A549 (cell line): ENCODE results near the gene WTIP. TPM values are rescaled to one million over a fixed set of nuclear protein-coding genes. Genes with fewer than 3 reads are reported as not detected.

ENCODE experiments used
- ATAC-seq, 2 experiments: fragments of 200-7000 bp in 1 of 2; fragments of >200 bp in 1 of 2; cut with Nextera tagmentation in 1 of 2; cut with Tn5 transposase in 1 of 2; 3 replicates each; pipeline versions ENCODE4 v1.8.0 to v1.9.1; 2018 to 2020; ENCODE audit warnings: mild to moderate bottlenecking in 1 of 2, moderate library complexity in 1 of 2
- CTCF ChIA-PET: fragments of 300-600 bp; sonication (Branson Sonifier 250); formaldehyde crosslinking; extraction: SDS; loops from one replicate; lab custom pipeline; 2021; ENCODE audit warnings: antibody characterized with exemption, inconsistent platforms; lab: Yijun Ruan, JAX
- POLR2A ChIA-PET: fragments of 350-600 bp; formaldehyde crosslinking; extraction: SDS; loops from one replicate; lab custom pipeline; 2021; ENCODE audit warnings: antibody characterized with exemption, inconsistent platforms; lab: Yijun Ruan, JAX
- DNase-seq, 2 experiments: peaks; one replicate each; pipeline versions ENCODE4 v3.0.0 to v3.0.0-alpha.2; 2011 to 2016; ENCODE audit warnings: low read depth in 1 of 2, low spot score in 1 of 2
- FAIRE-seq: peaks from 2 replicates; lab custom pipeline; 2011; peaks lifted over from hg19 to GRCh38; lab: Jason Lieb, UNC
- H3K27ac ChIP-seq, 2 experiments: fragments of >200 bp; sonication (Bioruptor Twin); formaldehyde crosslinking; 3 replicates each; pipeline ENCODE4 v1.5.1; 2016 to 2017
- H3K4me1 ChIP-seq: fragments of >200 bp; sonication (Bioruptor Twin); formaldehyde crosslinking; 3 replicates; pipeline ENCODE4 v1.6.1; 2016
- H3K4me2 ChIP-seq: fragments of >200 bp; sonication (Bioruptor Twin); formaldehyde crosslinking; 3 replicates; pipeline ENCODE4 v1.6.1; 2016
- H3K4me3 ChIP-seq: fragments of >200 bp; sonication (Bioruptor Twin); formaldehyde crosslinking; 3 replicates; pipeline ENCODE4 v1.5.1; 2016
- H3K9me3 ChIP-seq: fragments of >200 bp; sonication (Bioruptor Twin); formaldehyde crosslinking; 3 replicates; pipeline ENCODE4 v1.6.1; 2016
- ATOH8 ChIP-seq: fragments of 250-450 bp; sonication (Bioruptor Pico); IDR thresholded peaks from 2 replicates; pipeline ENCODE4 v1.5.0; 2020; ENCODE audit warnings: low read depth, mild to moderate bottlenecking, moderate library complexity
- BHLHE40 ChIP-seq: IDR thresholded peaks from 2 replicates; pipeline ENCODE4 v1.6.1; 2012; ENCODE audit warnings: low read depth, low read length, inconsistent platforms
- CBX2 ChIP-seq: fragments of 200-600 bp; sonication (generic); IDR thresholded peaks from 2 replicates; pipeline ENCODE4 v1.6.1; 2016; ENCODE audit warnings: low read depth, mild to moderate bottlenecking, borderline replicate concordance
- CEBPB ChIP-seq, 2 experiments: fragments of >200 bp in 1 of 2; sonication (Bioruptor Twin) in 1 of 2; formaldehyde crosslinking in 1 of 2; IDR thresholded peaks; 2 replicates each; pipeline ENCODE4 v1.6.1; 2012 to 2016
- CHD2 ChIP-seq: fragments of 150-350 bp; IDR thresholded peaks from 2 replicates; pipeline ENCODE4 v1.6.1; 2014; ENCODE audit warnings: low read length; ENCODE audit not compliant: partially characterized antibody
- CHD4 ChIP-seq: fragments of 200-600 bp; sonication (generic); IDR thresholded peaks from 2 replicates; pipeline ENCODE4 v1.6.1; 2016; ENCODE audit warnings: antibody characterized with exemption, mild to moderate bottlenecking, borderline replicate concordance
- E2F6 ChIP-seq: IDR thresholded peaks from 2 replicates; pipeline ENCODE4 v1.6.1; 2012; ENCODE audit warnings: low read depth, borderline replicate concordance
- EHMT2 ChIP-seq: fragments of 200-600 bp; sonication (generic); IDR thresholded peaks from 2 replicates; pipeline ENCODE4 v1.6.1; 2016; ENCODE audit warnings: antibody characterized with exemption, low read depth, mild to moderate bottlenecking, moderate library complexity
- ELK1 ChIP-seq: fragments of 150-350 bp; IDR thresholded peaks from 2 replicates; pipeline ENCODE4 v1.6.1; 2014; ENCODE audit warnings: low read depth, mild to moderate bottlenecking, low read length
- EP300 ChIP-seq, 2 experiments: fragments of >200 bp; sonication (Bioruptor Twin); formaldehyde crosslinking; IDR thresholded peaks; 2 replicates in 1 of 2; 3 replicates in 1 of 2; pipeline ENCODE4 v1.6.1; 2016 to 2017
- ESRRA ChIP-seq: fragments of 150-350 bp; IDR thresholded peaks from 2 replicates; pipeline ENCODE4 v1.6.1; 2014; ENCODE audit warnings: mild to moderate bottlenecking, low read length, borderline replicate concordance
- FOSB ChIP-seq: fragments of 250-450 bp; sonication (Bioruptor Pico); IDR thresholded peaks from 2 replicates; pipeline ENCODE4 v1.5.0; 2020; ENCODE audit warnings: mild to moderate bottlenecking, moderate library complexity
- FOSL2 ChIP-seq, 2 experiments: fragments of 450-650 bp in 1 of 2; fragments of >200 bp in 1 of 2; sonication (Bioruptor Twin) in 1 of 2; formaldehyde crosslinking; IDR thresholded peaks; 2 replicates each; pipeline versions ENCODE4 v1.5.0 to v1.6.1; 2016 to 2020; ENCODE audit warnings: mild to moderate bottlenecking in 1 of 2, moderate library complexity in 1 of 2
- GATA3 ChIP-seq: IDR thresholded peaks from 2 replicates; pipeline ENCODE4 v1.6.1; 2012; ENCODE audit warnings: borderline replicate concordance
- HDAC2 ChIP-seq: fragments of 200-600 bp; sonication (generic); IDR thresholded peaks from 2 replicates; pipeline ENCODE4 v1.6.1; 2016
- HEYL ChIP-seq: fragments of 250-450 bp; sonication (Bioruptor Pico); IDR thresholded peaks from 2 replicates; pipeline ENCODE4 v1.8.0; 2021; ENCODE audit warnings: mild to moderate bottlenecking, moderate library complexity
- HOXB13 ChIP-seq: fragments of 250-450 bp; sonication (Bioruptor Pico); IDR thresholded peaks from 2 replicates; pipeline ENCODE4 v1.5.0; 2020; ENCODE audit warnings: low read depth, mild to moderate bottlenecking, moderate library complexity
- HOXB5 ChIP-seq: fragments of 250-450 bp; sonication (Bioruptor Pico); IDR thresholded peaks from 2 replicates; pipeline ENCODE4 v1.5.0; 2020; ENCODE audit warnings: mild to moderate bottlenecking, moderate library complexity
- JUN ChIP-seq, 2 experiments: fragments of >200 bp; sonication (Bioruptor Twin); formaldehyde crosslinking; IDR thresholded peaks; 2 replicates in 1 of 2; 3 replicates in 1 of 2; pipeline ENCODE4 v1.6.1; 2016 to 2017
- JUNB ChIP-seq: fragments of >200 bp; sonication (Bioruptor Twin); formaldehyde crosslinking; IDR thresholded peaks from 2 replicates; pipeline ENCODE4 v1.6.1; 2016
- KDM1A ChIP-seq: fragments of 200-600 bp; sonication (generic); IDR thresholded peaks from 2 replicates; pipeline ENCODE4 v1.6.1; 2016; ENCODE audit warnings: low read depth, mild to moderate bottlenecking
- MAFK ChIP-seq: fragments of 450-650 bp; IDR thresholded peaks from 2 replicates; pipeline ENCODE4 v1.6.1; 2014; ENCODE audit not compliant: partially characterized antibody
- MAZ ChIP-seq: fragments of 150-350 bp; IDR thresholded peaks from 2 replicates; pipeline ENCODE4 v1.6.1; 2014; ENCODE audit warnings: antibody characterized with exemption, low read depth, low read length, borderline replicate concordance
- PHF8 ChIP-seq: fragments of 200-600 bp; sonication (generic); IDR thresholded peaks from 2 replicates; pipeline ENCODE4 v1.6.1; 2016; ENCODE audit warnings: low read depth, mild to moderate bottlenecking, antibody characterized with exemption, moderate library complexity, borderline replicate concordance
- POLR2A ChIP-seq: IDR thresholded peaks from 2 replicates; pipeline ENCODE4 v1.6.1; 2012; ENCODE audit warnings: mild to moderate bottlenecking, low read length
- RFX5 ChIP-seq: fragments of 450-650 bp; IDR thresholded peaks from 2 replicates; pipeline ENCODE4 v1.7.1; 2014; ENCODE audit warnings: antibody characterized with exemption, mild to moderate bottlenecking, moderate library complexity
- RNF2 ChIP-seq: fragments of 200-600 bp; sonication (generic); IDR thresholded peaks from 2 replicates; pipeline ENCODE4 v1.6.1; 2016; ENCODE audit warnings: low read depth, mild to moderate bottlenecking, antibody characterized with exemption, moderate library complexity, borderline replicate concordance
- SMC3 ChIP-seq: fragments of >200 bp; sonication (Bioruptor Twin); formaldehyde crosslinking; IDR thresholded peaks from 3 replicates; pipeline ENCODE4 v1.6.1; 2018; ENCODE audit warnings: inconsistent platforms
- SREBF2 ChIP-seq: fragments of 450-650 bp; IDR thresholded peaks from 2 replicates; pipeline ENCODE4 v1.6.1; 2014; ENCODE audit warnings: mild to moderate bottlenecking, moderate library complexity
- TFCP2L1 ChIP-seq: fragments of 250-450 bp; sonication (Bioruptor Pico); IDR thresholded peaks from 2 replicates; pipeline ENCODE4 v1.5.0; 2021; ENCODE audit warnings: mild to moderate bottlenecking
- TP53 ChIP-seq: fragments of 250-450 bp; sonication (Bioruptor Pico); IDR thresholded peaks from 2 replicates; pipeline ENCODE4 v1.5.0; 2021; ENCODE audit warnings: mild to moderate bottlenecking, moderate library complexity
- USF2 ChIP-seq: fragments of 450-650 bp; IDR thresholded peaks from 2 replicates; pipeline ENCODE4 v1.6.1; 2014; ENCODE audit warnings: antibody characterized with exemption
- ZC3H11A ChIP-seq: fragments of 450-650 bp; IDR thresholded peaks from 2 replicates; pipeline ENCODE4 v1.6.1; 2014; ENCODE audit warnings: antibody characterized with exemption, mild to moderate bottlenecking
- ZSCAN20 ChIP-seq: fragments of 250-450 bp; sonication (Bioruptor Pico); IDR thresholded peaks from 2 replicates; pipeline ENCODE4 v1.8.0; 2022; ENCODE audit warnings: mild to moderate bottlenecking, moderate library complexity
- WGBS: methylation state at CpG from one replicate; pipeline ENCODE4 v1.1.6; 2017; ENCODE audit errors: missing lambda C conversion rate; 5-methylcytosine and 5-hydroxymethylcytosine counted together
- polyA plus RNA-seq, 4 experiments: library from polyadenylated mRNA; depleted of rRNA in 3 of 4; stranded (reverse); fragments of >200 nt; fragmentation: RNase III in 1 of 4; extraction: RNeasy Plus Mini Kit Qiagen cat#74134 plus additional on column Dnase treatment in 1 of 4; gene quantifications; 2 replicates in 3 of 4; 3 replicates in 1 of 4; pipeline ENCODE4 v1.2.3, GENCODE V29; 2011 to 2017

The WTIP gene
- polyA plus RNA-seq, 2 of the 4 experiments (the other 2 are of a cell fraction) = 18.8 to 21.2 TPM

DNA sequence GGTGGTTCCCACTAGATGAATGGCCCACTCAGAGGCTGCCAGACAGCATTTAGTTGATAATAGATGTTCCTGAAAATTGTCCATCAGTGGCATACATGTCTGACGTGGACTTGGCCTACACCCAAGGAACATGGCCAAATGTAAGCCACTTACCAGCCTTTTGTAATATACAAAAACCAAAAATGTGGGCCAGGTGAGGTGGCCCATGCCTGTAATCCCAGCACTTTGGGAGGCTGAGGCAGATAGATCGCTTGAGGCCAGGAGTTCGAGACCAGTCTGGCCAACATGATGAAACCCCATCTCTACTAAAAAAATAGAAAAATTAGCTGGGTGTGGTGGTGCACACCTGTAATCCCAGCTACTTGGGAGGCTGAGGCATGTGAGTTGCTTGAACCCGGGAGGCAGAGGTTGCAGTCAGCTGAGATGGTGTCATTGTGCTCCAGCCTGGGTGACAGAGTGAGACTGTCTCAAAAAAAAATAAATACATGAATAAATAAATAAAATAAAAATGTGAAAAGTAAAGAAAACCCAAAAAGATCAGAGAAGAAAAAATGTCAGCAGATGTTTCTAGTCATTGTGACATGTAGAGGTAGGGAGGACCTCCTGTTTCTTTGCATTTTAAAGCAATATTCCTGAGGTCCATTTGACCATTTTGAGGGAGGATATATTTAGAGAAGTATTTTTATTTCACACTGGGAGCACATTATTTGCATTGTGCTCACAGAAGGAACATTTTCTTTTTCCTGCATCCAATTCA, 7.1 kb upstream of the WTIP start:
- 79% methylated on average over 4 of the region's 4 CpGs for WGBS
- peaks cover 19% of the 10 kb centered on the region for H3K4me1 ChIP-seq
- no peak for DNase-seq
- no peak for FAIRE-seq
- ChIA-PET CTCF (interaction anchor here (2.0 to 3.3 kb wide), 3 partner anchors 11 to 28 kb away, joined by 6 to 14 read pairs (median 11); no protein-coding TSS in a partner anchor), POLR2A (no interaction called here)
- H3K9me3 ChIP-seq = no peaks in the 10 kb centered on the region
- H3K4me2 ChIP-seq = peak overlapping the region; percentile 38
- no peak overlapping the region for H3K4me3 ChIP-seq
- ATAC-seq = no peak
- TF ChIP-seq TFCP2L1 (CRISPR knock-in tag) (0 out of 2 replicates have a peak, but pooled peaks have one; percentile 22), TP53 (0 out of 2 replicates have a peak, but pooled peaks have one; percentile 51), E2F6 (no peak)
- TF ChIP-seq, all 56 proteins: peak for 2
- H3K27ac ChIP-seq = peak overlapping the region in 1 of 2 experiments; percentile 0; a peak in 1 of 6 replicates

DNA sequence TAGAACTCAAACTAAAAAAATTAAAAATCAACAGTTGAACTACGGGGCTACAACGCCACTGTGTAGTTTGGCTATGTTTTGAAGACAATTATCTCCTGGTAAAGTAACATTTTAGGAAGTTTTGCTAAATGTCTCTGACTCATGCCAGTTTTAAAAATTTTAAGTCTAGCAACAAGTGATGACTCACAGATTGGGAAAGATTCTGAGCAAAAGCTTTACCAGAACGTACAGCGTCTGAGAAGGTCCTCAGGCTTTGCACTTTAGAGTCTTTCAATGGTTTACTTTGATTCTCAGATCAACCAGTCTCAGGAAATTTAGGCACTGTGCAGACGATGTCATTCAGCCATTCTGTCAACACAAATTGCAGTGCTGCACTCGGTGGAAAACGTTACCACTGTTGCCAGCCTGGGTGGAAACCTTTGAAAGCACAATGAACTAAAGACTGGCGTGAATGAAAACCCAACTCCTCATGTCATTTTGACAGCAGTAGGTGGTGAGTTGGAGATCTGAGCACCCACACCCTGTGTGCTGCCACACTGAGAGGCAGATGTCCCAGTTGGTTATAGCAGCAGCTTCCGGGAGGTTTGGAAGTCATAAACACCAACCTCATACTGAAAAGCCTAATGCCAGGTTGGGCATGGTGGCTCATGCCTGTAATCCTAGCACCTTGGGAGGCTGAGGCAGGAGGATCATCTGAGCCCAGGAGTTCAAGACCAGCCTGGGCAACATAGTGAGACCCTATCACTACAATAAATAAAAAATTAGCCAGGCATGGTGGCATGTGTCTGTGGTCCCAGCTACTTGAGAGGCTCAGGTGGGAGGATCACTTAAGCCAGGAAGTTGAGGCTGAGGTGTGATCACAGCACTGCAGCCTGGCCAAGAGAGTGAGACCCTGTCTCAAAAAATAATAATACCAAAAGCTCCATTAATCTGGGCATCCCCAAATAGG, 6.3 kb upstream of the WTIP start:
- DNase-seq (peak in 1 of 2 experiments; percentile 52), ATAC-seq (peak; percentile 33 to 55), FAIRE-seq (peak; percentile 99)
- CTCF ChIA-PET = interaction anchor here (0.6 to 4.3 kb wide), 8 partner anchors 10 to 680 kb away, joined by 3 to 19 read pairs (median 6); no protein-coding TSS in a partner anchor
- POLR2A ChIA-PET = no interaction called here
- Histone ChIP-seq H3K27ac (peak overlapping the region in 1 of 2 experiments; percentile 40; a peak in 3 of 6 replicates), H3K4me1 (peaks cover 19% of the 10 kb centered on the region), H3K4me2 (peak overlapping the region; percentile 38), H3K9me3 (no peaks in the 10 kb centered on the region), H3K4me3 (no peak overlapping the region)
- WGBS = 46% methylated on average over 9 of the region's 9 CpGs
- TF ChIP-seq USF2 (no peak), TP53 (no peak), GATA3 (0 out of 2 replicates have a peak, but pooled peaks have one; percentile 20), MAFK (no peak), JUNB (peak; percentile 66), EP300 (IDR thresholded peaks at IDR 0.05) (no peak), ZSCAN20 (CRISPR knock-in tag) (no peak), HOXB5 (CRISPR knock-in tag) (no peak), ZC3H11A (no peak), HOXB13 (CRISPR knock-in tag) (no peak), HEYL (CRISPR knock-in tag) (no peak), HDAC2 (no peak), CHD2 (no peak), RNF2 (no peak), EHMT2 (no peak), POLR2A (no peak), RFX5 (no peak), SREBF2 (no peak), JUN (IDR thresholded peaks at IDR 0.05) (no peak), ATOH8 (CRISPR knock-in tag) (0 out of 2 replicates have a peak, but pooled peaks have one; percentile 50), ELK1 (no peak), FOSB (CRISPR knock-in tag) (no peak), ESRRA (no peak), CHD4 (no peak), BHLHE40 (no peak), PHF8 (no peak), MAZ (no peak), SMC3 (no peak), FOSL2 (IDR thresholded peaks at IDR 0.05) (peak; percentile 91), FOSL2 (CRISPR knock-in tag; IDR thresholded peaks at IDR 0.05) (peak; percentile 98), KDM1A (no peak), CEBPB (IDR thresholded peaks at IDR 0.05) (peak; percentile 66 to 79), CBX2 (no peak)
